B cell (primary cell): ENCODE measurements around the gene RBKS. TPM values are rescaled to one million over a fixed set of nuclear protein-coding genes. Genes with fewer than 3 reads are reported as not detected.

Experiments
- ATAC-seq: fragments of 200-7000 bp; cut with Tn5 transposase; one replicate; pipeline ENCODE4 v1.10.0; 2021; ENCODE audit warnings: low read depth, mild to moderate bottlenecking, moderate number of reproducible peaks, moderate library complexity
- CTCF ChIA-PET: fragments of 350-600 bp; sonication (Branson Sonifier 250); formaldehyde crosslinking; loops from one replicate; lab custom pipeline; 2021; ENCODE audit warnings: antibody characterized with exemption, inconsistent platforms; lab: Charles Lee
- POLR2A ChIA-PET: fragments of 350-600 bp; sonication (Branson Sonifier 250); formaldehyde crosslinking; loops from one replicate; lab custom pipeline; 2021; ENCODE audit warnings: antibody characterized with exemption; lab: Charles Lee
- DNase-seq: peaks from one replicate; pipeline ENCODE4 v3.0.0; 2013
- H2AFZ ChIP-seq: 2 replicates; pipeline ENCODE4 v1.6.1; 2012; ENCODE audit warnings: mild to moderate bottlenecking, low read depth, low read length; ENCODE audit not compliant: insufficient read depth, poor library complexity, severe bottlenecking
- H3K27ac ChIP-seq, 2 donors: 1 replicate in 1 of 2; 2 replicates in 1 of 2; pipeline ENCODE4 v1.5.1; 2012 to 2013; ENCODE audit warnings: low read length in 2 of 2, mild to moderate bottlenecking in 2 of 2, moderate library complexity in 1 of 2
- H3K27me3 ChIP-seq, 4 experiments: fragments of 200-600 bp in 1 of 4; sonication (generic) in 1 of 4; replicated peaks in 1 of 4; 1 replicate in 2 of 4; 2 replicates in 2 of 4; pipeline versions ENCODE4 v1.6.1 to v1.7.0; 2013 to 2016; ENCODE audit warnings: low read length in 3 of 4, mild to moderate bottlenecking in 2 of 4, mixed read lengths in 1 of 4, moderate library complexity in 1 of 4; ENCODE audit not compliant: insufficient read depth in 4 of 4, control insufficient read depth in 3 of 4; ENCODE audit errors: control extremely low read depth in 1 of 4
- H3K36me3 ChIP-seq, 2 experiments: replicated peaks in 1 of 2; 1 replicate in 1 of 2; 2 replicates in 1 of 2; pipeline versions ENCODE4 v1.6.1 to v1.7.1; 2013; ENCODE audit warnings: low read length in 1 of 2; ENCODE audit not compliant: insufficient read depth in 2 of 2, control insufficient read depth in 1 of 2; ENCODE audit errors: control extremely low read depth in 1 of 2, extremely low read depth in 1 of 2
- H3K4me1 ChIP-seq, 2 donors: fragments of 200-600 bp in 1 of 2; sonication (generic) in 1 of 2; 1 replicate in 1 of 2; 2 replicates in 1 of 2; pipeline versions ENCODE4 v1.5.1 to v1.6.1; 2013 to 2017; ENCODE audit warnings: low read length in 2 of 2; ENCODE audit not compliant: control insufficient read depth in 2 of 2, insufficient read depth in 2 of 2
- H3K4me2 ChIP-seq: replicated peaks from 2 replicates; pipeline ENCODE3; 2012; ENCODE audit warnings: mild to moderate bottlenecking, low read depth, low read length; ENCODE audit not compliant: poor library complexity, severe bottlenecking
- H3K4me3 ChIP-seq, 5 experiments: fragments of 200-600 bp in 1 of 5; sonication (generic) in 1 of 5; 1 replicate in 3 of 5; 2 replicates in 2 of 5; pipeline versions ENCODE4 v1.5.1 to v1.7.0; 2011 to 2016; ENCODE audit warnings: low read length in 4 of 5, mild to moderate bottlenecking in 4 of 5, low read depth in 2 of 5, control low read depth in 1 of 5, moderate library complexity in 1 of 5; ENCODE audit not compliant: insufficient read depth in 1 of 5; ENCODE audit errors: control extremely low read depth in 1 of 5, extremely low read depth in 1 of 5
- H3K79me2 ChIP-seq: fragments of 200-600 bp; sonication (generic); one replicate; pipeline ENCODE4 v1.6.0; 2016; ENCODE audit warnings: low read length; ENCODE audit not compliant: control insufficient read depth, insufficient read depth
- H3K9ac ChIP-seq: fragments of 200-600 bp; sonication (generic); 2 replicates; pipeline ENCODE4 v1.6.1; 2017; ENCODE audit warnings: mild to moderate bottlenecking, low read length, moderate library complexity
- H3K9me3 ChIP-seq, 3 donors: one replicate each; pipeline versions ENCODE4 v1.6.1 to v1.7.1; 2013; ENCODE audit warnings: low read length in 2 of 3; ENCODE audit not compliant: control insufficient read depth in 2 of 3, insufficient read depth in 1 of 3; ENCODE audit errors: control extremely low read depth in 1 of 3
- H4K20me1 ChIP-seq: 2 replicates; pipeline ENCODE4 v1.6.0; 2012; ENCODE audit warnings: mild to moderate bottlenecking, low read length; ENCODE audit not compliant: insufficient read depth, control insufficient read depth, poor library complexity, severe bottlenecking
- H3K27ac Mint-ChIP-seq: one replicate; pipeline ENCODE4 v1.8.0; 2021; ENCODE audit warnings: mixed read lengths
- H3K27me3 Mint-ChIP-seq: one replicate; pipeline ENCODE4 v1.8.0; 2021; ENCODE audit warnings: mixed read lengths
- H3K4me1 Mint-ChIP-seq: one replicate; pipeline ENCODE4 v1.8.0; 2021; ENCODE audit warnings: mixed read lengths
- H3K4me3 Mint-ChIP-seq: one replicate; pipeline ENCODE4 v1.8.0; 2021; ENCODE audit warnings: mixed read lengths
- H3K9me3 Mint-ChIP-seq: one replicate; pipeline ENCODE4 v1.8.0; 2022; ENCODE audit warnings: mixed read lengths; ENCODE audit not compliant: insufficient read depth
- CTCF ChIP-seq: fragments of 200-600 bp; IDR thresholded peaks from one replicate; pipeline ENCODE4 v1.8.0; 2022; ENCODE audit warnings: antibody characterized with exemption, mild to moderate bottlenecking
- EZH2 ChIP-seq: IDR thresholded peaks from 2 replicates; pipeline ENCODE4 v1.6.1; 2012; ENCODE audit warnings: borderline replicate concordance, low read depth, mild to moderate bottlenecking, moderate library complexity, low read length; ENCODE audit not compliant: insufficient read depth, poor library complexity, severe bottlenecking
- WGBS: methylation state at CpG from one replicate; pipeline ENCODE4 v1.1.5; 2013; ENCODE audit warnings: missing lambda C conversion rate; ENCODE audit not compliant: insufficient coverage; 5-methylcytosine and 5-hydroxymethylcytosine counted together
- intact Hi-C: fragments of 100-400 bp; cut with micrococcal nuclease; formaldehyde crosslinking; loops from one replicate; pipeline ENCODE4 v1.10.0; 2022
- polyA plus RNA-seq: library from polyadenylated mRNA; depleted of rRNA; stranded (reverse); fragments of >200 nt; gene quantifications from 2 replicates; pipeline ENCODE4 v1.2.3, GENCODE V29; 2012
- total RNA-seq, 2 donors: library from RNA; stranded (reverse); fragments of 120-200 nt in 1 of 2; gene quantifications; 1 replicate in 1 of 2; 2 replicates in 1 of 2; pipeline versions ENCODE4 v1.2.3 to v1.2.4, GENCODE V29; 2013 to 2022

The RBKS gene
- total and polyA plus RNA-seq, 2 donors (not counting 1 experiment from before 2014, with no cell fraction given), result 6.4 to 9.2 TPM

GRCh38 chr2:27922842-27923241, 32.7 kb upstream of the RBKS start:
- Mint-ChIP-seq H3K4me1 (peaks cover 16% of the 10 kb centered on the region), H3K27ac (no peak overlapping the region), H3K9me3 (no peaks in the 10 kb centered on the region), H3K4me3 (no peak overlapping the region), H3K27me3 (no peaks in the 10 kb centered on the region)
- intact Hi-C loops, result no loop called here
- Histone ChIP-seq H3K4me1 (peaks cover 4 to 8% of the 10 kb centered on the region in 2 donors), H3K9ac (no peak overlapping the region), H3K27ac (no peak overlapping the region), H3K27me3 (no peaks in the 10 kb centered on the region), H3K36me3 (no peaks in the 10 kb centered on the region), H4K20me1 (no peaks in the 10 kb centered on the region), H3K4me3 (no peak overlapping the region), H3K9me3 (no peaks in the 10 kb centered on the region), H3K79me2 (peaks cover 7% of the 10 kb centered on the region), H3K4me2 (no peak overlapping the region), H2AFZ (no peak overlapping the region)
- DNase-seq (no peak), ATAC-seq (no peak)
- TF ChIP-seq CTCF, result no peak
- TF ChIP-seq EZH2, result no peak
- POLR2A ChIA-PET, result no interaction called here
- WGBS, result no CpG with 5 or more reads among the region's 1 CpG
- CTCF ChIA-PET, result no interaction called here

- Mint-ChIP-seq H3K4me3 (no peak overlapping the region), H3K27me3 (no peaks in the 10 kb centered on the region), H3K4me1 (peaks cover 16% of the 10 kb centered on the region), H3K9me3 (no peaks in the 10 kb centered on the region), H3K27ac (no peak overlapping the region)
- peaks cover 7% of the 10 kb centered on the region for H3K79me2 ChIP-seq
- H3K36me3 ChIP-seq, result no peaks in the 10 kb centered on the region
- H2AFZ ChIP-seq, result no peak overlapping the region
- no peak for DNase-seq
- WGBS, result 100% methylated on average over 2 of the region's 6 CpGs
- TF ChIP-seq CTCF, result no peak
- TF ChIP-seq EZH2, result no peak
- POLR2A ChIA-PET, result no interaction called here
- no peak overlapping the region for H3K27ac ChIP-seq
- no peaks in the 10 kb centered on the region for H3K9me3 ChIP-seq
- no peak overlapping the region for H3K4me3 ChIP-seq
- peaks cover 4 to 8% of the 10 kb centered on the region in 2 donors for H3K4me1 ChIP-seq
- CTCF ChIA-PET, result no interaction called here
- intact Hi-C loops, result no loop called here
- H4K20me1 ChIP-seq, result no peaks in the 10 kb centered on the region
- H3K4me2 ChIP-seq, result no peak overlapping the region
- no peak for ATAC-seq
- no peak overlapping the region for H3K9ac ChIP-seq
- H3K27me3 ChIP-seq, result no peaks in the 10 kb centered on the region
Measured at GRCh38 chr2:27921880-27922547, 31.8 kb upstream of the RBKS start.
